ENCODE results near the gene BLNK.
"Not testable (repeated sequence)": the region's sequence is repeated elsewhere in the genome, so short reads cannot be mapped to it uniquely, and the experiment has no call there.

The BLNK gene

DNA sequence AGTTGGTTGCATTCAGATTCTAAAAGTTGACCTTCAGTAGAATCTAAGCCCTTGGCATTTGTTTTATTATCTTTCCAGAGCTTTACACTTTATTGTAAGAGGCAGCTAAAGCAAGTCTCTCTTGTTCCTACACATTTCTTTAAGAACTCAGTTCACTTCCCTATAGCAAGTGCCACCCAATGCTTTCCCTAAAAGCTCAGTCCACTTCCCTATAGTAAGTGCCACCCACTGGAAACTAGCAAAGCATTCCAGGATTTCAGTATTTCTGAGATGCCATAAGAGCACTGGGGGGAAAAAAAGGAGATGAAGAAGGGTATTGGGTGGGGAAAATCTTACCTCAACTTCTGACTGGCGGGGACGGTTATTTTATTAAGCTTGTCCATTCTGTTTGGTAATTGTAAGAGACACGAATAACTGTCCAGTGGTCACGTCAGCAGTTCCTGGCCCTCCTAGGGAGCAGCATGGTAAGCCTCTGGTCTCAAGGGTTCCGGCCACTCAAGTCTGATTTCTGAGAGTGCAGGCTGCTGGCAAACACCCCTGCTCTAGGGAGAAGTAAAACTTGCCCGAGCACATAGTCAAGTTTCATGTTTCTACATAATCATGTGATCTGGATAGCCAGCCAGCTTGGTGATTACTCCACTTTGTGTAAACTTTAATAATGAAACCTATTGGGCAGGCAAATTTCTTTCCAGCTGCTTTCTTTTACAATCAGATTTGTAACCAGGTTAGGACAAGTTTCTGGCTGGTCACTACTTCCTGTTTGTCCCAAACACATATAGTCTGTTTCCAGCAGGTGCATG, at the start of gene BLNK:
Gene BLNK, minus strand, starts transcription at position 554 of the 800 bp plus-strand sequence. Its CDS starts 171 bp downstream, at position 383.
- no peak for DNase-seq (ENCODE audit: low read depth)

DNA sequence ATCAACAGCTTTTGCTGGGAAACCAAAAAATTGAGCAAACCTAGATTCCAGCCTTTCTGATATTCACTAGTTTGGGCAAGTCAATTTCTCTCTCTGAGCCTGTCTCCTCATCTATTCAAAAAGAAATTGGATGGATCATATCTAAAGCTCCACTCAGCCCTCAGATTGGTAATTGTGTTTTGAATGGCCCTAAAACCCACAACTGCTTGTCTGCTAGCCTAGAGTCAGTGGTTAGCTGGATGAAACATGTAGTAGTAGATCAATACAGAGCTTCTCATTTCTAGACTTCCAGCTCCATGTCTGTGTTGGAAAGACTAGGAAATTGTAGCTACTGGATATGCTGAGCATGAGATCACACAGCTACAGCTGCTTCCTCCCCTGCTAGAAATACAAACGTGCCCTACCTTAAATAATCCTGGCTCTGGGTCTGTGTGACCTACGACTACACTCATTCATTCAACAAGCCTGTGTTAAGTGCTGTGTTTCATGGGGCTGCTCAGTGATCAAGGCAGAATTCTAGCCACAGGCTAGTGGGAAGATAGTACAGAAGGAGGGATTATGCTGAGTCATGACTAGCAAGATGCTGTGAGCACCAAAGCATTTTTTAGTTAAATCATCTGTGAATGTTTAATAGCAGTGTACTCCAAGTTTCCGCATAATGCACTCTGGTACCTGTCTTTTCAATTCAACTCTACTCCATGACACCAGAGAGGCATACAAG, 48.5 kb upstream of the BLNK start:
- no peak for DNase-seq (ENCODE audit: low read depth)

DNA sequence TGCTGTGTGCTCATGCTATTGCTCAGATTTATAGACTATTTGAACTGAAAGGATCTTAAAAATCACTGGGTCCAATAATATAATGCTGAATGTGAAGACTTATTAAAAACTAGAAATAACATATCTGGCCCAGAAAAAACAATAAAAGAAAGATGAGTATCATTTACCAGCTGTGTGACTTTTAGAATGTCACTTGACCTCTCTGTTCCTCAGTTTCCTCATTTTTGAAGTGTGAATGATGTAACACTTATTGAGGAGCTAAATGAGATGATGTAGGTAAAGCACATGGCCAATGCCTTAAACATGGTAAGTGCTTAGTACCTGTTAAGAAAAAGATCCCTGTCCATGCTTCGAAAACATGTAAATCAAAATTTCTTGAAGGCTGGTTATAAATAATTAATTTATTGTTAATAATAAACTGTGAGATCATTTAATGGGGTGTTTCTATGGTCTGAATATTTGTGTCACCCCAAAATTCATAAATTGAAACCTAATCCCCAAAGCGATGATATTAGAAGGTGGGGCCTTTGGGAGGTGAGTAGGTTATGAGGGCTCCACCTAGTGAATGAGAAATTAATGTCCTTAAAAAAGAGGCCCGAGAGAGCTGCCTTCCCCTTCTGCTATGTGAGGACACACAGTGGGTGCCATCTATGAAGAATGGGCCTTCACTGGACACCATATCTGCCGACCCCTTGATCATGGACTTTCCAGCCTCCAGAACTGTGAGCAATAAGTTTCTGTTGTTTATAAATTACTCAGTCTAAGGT, 45.9 kb upstream of the BLNK start:
- no peak for DNase-seq (ENCODE audit: low read depth)

DNA sequence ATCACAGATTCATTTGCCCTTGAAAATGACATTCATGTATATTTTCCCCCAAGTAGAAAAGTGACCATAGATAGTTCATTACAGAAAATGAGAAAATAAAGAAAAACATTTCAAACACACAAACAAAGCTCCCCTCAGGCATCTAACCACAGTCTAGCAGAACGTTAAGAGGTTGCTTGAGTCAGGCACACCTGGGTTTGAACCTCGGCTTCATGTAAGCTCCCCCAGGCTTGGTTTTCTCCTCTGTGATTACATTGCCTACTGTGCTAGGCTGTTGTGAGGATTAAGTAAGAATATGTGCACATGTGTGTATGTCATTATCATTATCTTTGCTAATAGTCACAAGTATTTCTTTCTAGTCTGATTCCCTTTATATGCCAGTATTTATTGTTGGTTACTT, 42.0 kb upstream of the BLNK start:
- no peak for DNase-seq (ENCODE audit: low read depth)

DNA sequence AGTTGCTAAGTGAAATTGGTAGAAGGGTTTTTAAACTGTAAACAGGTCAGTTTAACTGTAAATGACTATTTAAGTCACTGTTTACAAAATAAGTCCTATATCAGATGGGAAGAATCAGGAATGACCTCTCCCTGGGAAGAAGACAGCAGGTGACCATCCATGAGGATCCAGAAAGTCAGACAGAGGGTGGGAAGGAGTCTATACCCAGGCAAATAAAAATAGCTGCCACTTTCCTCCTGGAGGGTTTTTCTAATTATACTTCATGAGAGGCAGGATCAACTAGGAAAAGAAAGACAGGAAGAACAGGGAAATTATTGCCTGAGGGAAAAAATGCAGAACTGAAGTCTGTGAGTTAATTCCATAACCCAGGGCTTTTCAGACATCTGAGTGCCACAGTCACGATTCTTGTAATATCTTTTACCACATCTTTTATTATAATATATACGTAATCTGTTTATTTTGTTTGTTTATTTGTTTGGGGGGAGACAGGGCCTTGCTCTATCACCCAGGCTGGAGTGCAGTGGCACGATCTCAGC, 39.9 kb upstream of the BLNK start:
- DNase-seq (ENCODE audit: low read depth): no peak

DNA sequence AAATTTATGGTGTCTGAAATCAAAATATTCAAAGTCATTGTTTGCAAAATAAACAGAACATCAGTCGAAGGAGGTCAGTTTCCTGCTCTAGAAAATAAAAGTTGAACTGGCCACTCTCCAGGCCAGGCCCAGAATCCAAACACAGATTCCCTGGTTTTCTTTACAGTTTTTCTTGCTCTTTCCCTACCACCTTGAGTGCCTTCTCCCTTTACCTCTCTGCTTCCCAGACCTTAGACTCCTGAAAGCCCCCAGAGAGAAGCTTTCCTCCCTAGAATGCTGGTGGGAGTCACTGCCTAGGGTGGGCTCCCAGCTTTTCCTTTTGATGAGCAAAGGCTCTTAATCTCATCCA, 38.9 kb upstream of the BLNK start:
- DNase-seq (ENCODE audit: low read depth): no peak

DNA sequence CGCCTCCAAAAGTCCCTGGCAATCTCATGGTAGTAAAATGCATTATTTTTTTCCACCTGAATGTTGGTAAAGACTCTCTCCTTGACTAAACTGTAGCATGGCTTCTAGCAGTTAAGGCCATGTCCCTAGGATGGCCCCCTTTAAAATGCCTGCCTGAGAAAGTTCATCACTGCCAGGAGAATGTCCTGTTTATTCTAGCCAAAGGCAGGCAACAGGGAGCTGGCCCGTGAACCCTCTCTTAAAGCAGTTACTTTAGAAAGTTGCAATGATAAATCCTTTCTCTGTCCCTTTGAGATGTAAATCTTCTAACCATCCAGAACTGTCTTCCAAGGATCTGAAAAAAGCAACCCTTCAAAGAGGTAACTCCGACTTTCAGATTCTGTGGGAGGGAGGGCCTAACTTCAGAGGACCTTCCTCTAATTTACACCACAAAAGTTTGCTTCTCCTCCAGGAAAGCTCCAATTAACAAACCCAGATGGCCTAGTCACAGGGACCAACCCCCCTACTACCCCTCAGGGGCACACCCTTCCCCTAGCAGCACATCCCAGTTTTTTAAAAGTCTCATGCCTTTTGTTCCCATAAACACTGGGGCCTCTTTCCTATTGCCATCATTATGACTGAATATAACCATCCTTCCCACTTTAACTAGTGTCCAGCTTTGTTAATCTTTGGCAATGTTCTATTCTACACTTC, 38.4 kb upstream of the BLNK start:
- no peak for DNase-seq (ENCODE audit: low read depth)

DNA sequence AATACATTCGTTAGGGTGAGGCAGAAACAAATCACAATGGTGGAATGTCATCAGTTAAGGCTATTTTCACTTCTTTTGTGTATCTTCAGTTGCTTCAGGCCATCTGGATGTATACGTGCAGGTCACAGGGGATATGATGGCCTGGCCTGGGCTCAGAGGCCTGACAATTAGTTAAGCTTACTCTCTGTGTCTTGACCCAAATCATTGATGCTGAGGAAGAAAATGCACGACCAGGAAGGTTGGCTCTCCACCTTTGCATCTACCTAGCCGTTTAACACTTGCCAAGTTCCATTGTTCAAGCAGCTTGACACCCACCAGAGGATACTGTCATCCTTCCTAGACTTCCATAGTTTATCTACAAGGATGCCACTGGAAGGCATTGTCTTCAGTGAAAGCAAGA, 37.5 kb upstream of the BLNK start:
- DNase-seq (ENCODE audit: low read depth): not testable (repeated sequence)

DNA sequence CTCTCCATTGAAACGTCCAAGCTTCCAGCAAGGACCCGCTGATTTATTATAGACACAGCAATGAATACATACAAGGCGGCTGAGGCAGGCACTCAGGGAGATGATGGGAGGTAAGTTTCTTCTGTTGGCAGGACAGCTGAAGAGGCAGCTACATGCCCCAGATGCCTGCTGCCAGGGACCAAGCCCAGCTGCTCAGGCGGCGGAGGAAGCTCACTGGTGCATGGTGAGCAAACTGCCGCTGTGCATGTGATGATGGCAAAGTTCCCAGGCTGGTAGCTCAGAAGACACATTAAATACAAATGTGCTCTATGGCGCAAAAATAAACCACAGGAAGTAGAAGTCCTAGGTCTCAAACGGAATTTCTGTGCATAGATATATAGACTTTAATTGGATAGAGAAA, 35.1 kb upstream of the BLNK start:
- no peak for DNase-seq (ENCODE audit: low read depth)

DNA sequence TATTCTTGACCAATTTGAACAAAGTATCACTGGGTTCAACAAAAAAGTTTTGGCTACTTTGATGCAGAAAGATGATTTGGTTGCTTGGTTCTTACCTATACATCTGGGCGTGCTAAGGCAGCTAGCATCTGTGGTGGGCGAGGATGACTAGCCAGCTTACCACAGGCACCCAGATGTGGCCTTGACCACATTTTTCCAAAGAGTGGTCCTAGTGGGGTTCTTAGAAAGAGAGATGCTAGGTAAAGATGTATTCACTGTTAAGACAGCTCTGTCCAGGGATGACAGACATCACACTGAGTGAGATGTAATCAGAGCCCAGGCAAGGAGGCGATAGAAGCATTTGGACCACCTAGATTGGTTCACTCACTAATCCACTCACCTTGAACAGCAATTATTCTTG, 33.6 kb upstream of the BLNK start:
- no peak for DNase-seq (ENCODE audit: low read depth)

DNA sequence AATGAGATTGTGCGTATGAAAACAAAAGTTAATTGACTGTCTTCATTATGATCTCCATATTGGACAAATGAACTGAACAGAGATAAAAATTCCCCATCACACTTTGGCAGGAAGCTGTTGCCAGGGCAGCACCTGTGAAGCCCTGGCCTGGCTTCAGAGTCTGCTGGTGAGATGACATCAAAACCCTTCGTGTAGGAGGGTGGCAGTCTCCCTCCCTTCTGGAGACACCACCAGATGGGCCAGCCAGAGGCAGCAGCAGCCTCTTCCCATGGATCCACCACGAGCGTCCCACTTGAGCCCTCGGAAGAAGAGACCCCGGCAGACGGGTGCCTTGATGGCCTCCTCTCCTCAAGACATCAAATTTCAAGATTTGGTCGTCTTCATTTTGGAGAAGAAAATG, 32.9 kb upstream of the BLNK start, which contains the start of gene DNTT:
Gene DNTT, plus strand, starts transcription at position 205 of the 400 bp plus-strand sequence. Its CDS starts 64 bp downstream, at position 269.
- DNase-seq (ENCODE audit: low read depth): no peak

DNA sequence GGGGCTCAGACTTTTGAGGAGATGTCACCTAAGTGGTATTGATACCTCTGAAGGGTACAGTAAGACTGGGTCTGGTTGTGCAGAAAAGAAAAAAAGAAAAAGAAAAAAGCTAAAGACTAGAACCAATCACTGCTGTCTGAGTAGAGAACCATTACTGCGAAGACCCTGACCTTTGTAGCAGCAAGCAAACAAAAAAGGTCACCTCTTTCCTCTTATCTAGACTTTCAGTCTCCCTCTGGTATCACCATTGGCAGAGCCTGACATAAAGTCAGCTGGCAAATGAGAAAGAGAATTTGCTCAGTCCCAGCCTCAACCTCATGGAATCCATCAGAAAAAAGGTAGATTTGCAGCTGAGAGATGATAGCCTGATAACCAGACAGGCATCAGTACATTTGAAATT, 30.2 kb upstream of the BLNK start:
- DNase-seq (ENCODE audit: low read depth): no peak

DNA sequence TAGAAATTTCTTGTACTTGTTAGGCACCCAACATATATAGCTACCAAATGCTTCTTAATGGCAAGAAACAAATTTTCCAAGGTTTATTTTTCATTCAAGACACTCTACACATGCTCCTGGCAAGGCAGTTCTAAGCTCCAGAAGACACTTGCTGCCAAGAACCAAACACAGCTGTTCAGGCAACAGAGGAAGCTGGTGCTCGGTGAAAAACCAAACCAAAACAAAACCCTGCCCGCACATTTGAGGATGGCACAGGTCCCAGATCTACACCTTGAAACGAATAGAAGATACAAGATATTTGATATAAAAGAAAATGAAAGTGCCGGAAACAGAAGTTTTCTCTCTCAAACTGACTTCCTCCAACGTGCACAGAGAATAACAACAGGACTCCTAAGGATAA, 28.0 kb upstream of the BLNK start:
- no peak for DNase-seq (ENCODE audit: low read depth)

DNA sequence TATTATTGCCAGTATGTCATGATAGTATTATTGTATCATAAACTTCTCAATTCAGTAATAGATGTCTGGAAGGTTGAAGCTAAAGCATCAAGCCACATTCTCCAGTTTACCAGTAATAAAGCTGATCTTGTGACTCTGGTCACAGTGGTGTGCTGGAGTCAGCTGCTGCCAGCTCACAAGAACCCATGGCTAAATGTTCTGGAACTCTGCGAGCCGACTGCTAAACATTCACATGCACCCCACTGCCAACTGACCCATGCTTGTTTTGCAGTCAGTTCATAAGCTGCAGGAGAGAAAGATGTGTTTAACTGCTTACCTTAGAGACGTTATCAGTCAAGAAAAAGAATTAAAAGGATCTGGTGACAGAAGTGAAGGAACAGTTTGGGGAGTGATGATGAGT, 27.0 kb upstream of the BLNK start:
- no peak for DNase-seq (ENCODE audit: low read depth)

DNA sequence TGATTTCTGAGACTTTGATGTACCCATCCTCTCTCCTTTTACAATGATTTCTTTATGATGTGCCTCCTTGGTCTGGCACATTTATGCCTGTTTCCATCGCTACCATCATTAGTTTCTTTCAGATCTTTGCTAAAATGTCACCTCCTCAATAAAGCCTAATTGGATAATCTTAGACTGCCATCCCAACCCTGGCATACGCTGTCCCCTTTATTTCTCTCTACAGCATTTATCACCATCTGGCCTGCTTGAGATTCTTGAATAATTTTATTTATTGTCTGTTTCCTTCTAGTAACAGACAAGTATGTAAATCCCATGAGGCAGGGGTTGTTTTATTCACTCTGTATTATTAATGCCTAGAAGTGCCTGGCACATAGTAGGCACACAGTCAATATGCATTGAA, 26.1 kb upstream of the BLNK start:
- no peak for DNase-seq (ENCODE audit: low read depth)

DNA sequence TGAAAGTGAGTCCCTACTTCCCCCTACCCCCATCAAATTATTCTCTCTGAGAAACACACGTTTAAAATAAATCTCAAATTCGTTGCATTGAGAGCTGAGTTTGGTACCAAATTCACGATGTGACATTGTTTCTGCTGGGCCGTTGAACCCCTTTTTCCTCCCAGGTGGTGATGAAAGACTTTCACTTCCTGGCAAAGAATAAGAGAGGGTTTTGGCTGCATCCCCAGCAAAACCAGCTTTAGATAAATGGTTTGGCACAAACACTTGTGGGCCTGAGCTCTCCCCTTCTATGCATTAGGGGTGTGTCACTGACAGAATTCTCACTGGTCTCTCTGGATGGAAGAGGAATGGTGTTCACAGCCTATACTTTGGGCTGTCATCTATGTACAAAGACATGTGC, 24.1 kb upstream of the BLNK start:
- DNase-seq (ENCODE audit: low read depth): no peak

DNA sequence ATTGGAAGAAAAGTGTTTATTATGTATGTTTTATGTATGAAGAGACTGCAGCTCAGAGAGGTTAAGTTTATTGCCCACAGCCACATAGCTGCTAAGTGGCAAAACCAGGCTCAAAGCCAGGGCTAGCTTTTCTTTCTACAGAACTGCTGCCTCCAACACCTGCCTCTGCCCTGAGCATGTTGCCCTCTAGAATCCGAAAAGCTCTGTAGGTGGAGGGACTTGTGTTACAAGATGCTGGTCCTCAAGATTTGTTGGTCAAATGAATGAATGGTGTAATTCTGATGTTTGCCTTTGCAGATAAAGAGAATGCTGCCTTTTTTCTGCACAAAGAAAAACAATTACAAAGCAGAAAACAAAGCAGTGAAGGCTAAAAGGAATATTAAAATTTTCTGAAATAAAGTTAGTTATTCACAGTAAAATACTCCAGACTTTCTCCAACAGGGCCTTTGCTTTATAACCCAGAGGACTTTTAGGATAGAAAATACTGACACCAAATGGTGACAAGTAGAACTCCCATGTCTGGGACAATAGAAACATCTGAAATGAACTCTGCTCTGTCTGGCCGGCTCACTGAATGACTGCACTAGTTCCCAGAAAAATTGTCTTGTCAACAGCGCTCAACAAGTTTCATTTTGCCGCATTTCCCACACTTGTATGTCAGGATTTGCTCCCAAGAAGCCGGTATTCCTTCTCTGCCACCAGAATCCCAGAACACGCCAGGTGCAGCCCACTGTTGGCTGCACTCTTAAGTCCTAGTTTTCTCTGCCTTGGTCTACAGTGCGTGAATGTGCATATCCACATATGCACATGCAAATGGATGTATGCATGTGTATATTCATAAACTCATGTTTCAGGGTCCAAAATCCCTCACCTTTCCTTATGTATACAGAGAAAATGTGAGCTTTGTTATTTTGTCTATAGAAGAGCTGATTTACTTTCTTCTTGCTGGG, 21.9 kb upstream of the BLNK start:
- no peak for DNase-seq (ENCODE audit: low read depth)

DNA sequence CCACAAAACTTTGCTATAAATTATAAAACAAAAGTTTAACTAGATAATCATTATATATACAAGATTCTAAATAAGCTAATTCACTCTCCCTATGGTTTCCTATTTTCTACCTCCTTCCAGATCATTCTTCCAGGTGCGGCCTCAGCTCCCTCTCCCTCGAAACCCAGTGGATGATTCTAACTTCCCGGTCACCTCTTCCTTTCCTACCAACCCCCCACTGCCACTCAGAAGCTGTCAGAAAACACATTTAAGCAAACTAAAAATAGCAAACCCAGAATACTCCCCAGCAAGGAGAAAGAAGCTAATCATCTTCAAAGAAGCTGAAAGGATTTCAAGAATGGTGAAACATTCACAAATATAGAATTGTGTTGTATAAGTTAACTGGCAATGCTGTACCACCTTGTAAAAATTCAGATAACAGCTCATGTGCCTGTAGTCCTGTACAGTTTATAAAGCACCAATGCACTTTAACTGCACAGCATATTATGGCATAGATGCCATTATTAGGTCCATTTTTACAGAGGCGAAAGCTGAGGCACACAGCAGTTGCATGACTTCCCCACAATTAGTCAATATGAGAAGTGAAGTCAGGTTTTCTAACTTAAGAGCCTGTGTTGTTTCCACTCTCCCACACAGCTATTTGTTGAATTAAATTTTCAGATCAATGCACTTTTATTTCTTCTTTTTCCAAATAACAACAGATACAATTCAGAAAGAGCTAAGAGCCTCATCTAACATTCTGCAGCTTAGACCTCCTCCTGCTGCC, 19.2 kb upstream of the BLNK start:
- no peak for DNase-seq (ENCODE audit: low read depth)

DNA sequence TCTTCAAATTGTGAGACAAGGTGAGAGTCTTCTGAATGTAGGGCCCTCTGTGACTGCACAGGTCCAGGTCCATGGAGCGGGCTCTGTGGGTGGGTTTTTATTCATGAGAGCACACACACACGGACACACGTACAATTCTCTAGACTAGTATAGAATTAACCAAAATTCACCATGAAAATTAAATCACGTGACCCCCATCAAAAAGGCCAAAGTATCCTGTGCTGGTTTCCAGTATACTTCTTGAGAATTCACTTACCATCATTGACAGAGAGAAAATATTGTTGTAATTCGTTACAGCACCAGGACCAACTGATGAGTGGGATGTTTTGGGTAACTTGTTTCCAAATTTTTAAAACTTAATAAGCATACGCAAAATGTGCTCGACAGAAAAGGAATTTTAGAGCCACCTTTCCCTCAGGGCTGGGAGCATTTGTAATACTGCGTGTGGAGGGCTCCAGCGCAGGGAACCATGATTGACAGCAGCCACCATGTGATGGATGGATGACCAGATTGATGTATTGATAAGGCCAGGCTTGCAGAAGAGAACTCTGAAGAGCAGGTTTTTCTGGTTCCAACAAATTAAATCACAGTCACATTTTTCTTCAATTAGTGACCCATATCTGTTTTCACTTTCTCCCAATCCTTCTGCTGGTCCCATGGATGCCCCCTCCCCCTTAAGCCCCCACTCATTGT, 18.0 kb upstream of the BLNK start:
- no peak for DNase-seq (ENCODE audit: low read depth)
